Occipital lobe (tissue), 2 donors: ENCODE data around the gene RADIL. TPM values are rescaled to one million over a fixed set of nuclear protein-coding genes. Genes with fewer than 3 reads are reported as not detected.

ENCODE experiments used
- DNase-seq: peaks from one replicate; lab custom pipeline; 2025; lab: John Stamatoyannopoulos, UW
- total RNA-seq: library from RNA; depleted of rRNA; stranded (reverse); fragments of >200 nt; gene quantifications from one replicate; pipeline ENCODE4 v1.2.3, GENCODE V29; 2014

RADIL gene
- total RNA-seq, 1 donor from 2014 or later, result 2.3 TPM

- no peak for DNase-seq
Measured at GRCh38 chr7:4851459-4852422, 31.8 kb downstream of the RADIL start.

GRCh38 chr7:4850262-4850795 lies 33.2 kb downstream of the RADIL start:
- DNase-seq, result no peak

GRCh38 chr7:4849390-4849789 lies 34.1 kb downstream of the RADIL start:
- no peak for DNase-seq

- DNase-seq, result no peak
Measured at GRCh38 chr7:4845740-4846142, 37.8 kb downstream of the RADIL start.

GRCh38 chr7:4842319-4843064 lies 41.0 kb downstream of the RADIL start:
- no peak for DNase-seq

GRCh38 chr7:4841836-4842235 lies 41.7 kb downstream of the RADIL start:
- no peak for DNase-seq

GRCh38 chr7:4841007-4841784 lies 42.3 kb downstream of the RADIL start:
- DNase-seq, result no peak

- no peak for DNase-seq
Measured at GRCh38 chr7:4840079-4840501, 43.4 kb downstream of the RADIL start.

GRCh38 chr7:4838626-4839334 lies 44.7 kb downstream of the RADIL start:
- no peak for DNase-seq

- no peak for DNase-seq
Measured at GRCh38 chr7:4837803-4838625, 45.5 kb downstream of the RADIL start.

GRCh38 chr7:4837041-4837802 lies 46.3 kb downstream of the RADIL start:
- DNase-seq, result no peak

GRCh38 chr7:4836206-4836661 lies 47.3 kb downstream of the RADIL start:
- no peak for DNase-seq

GRCh38 chr7:4835398-4836205 lies 47.9 kb downstream of the RADIL start:
- no peak for DNase-seq

- DNase-seq, result no peak
Measured at GRCh38 chr7:4834601-4835397, 48.7 kb downstream of the RADIL start.

- no peak for DNase-seq
Measured at GRCh38 chr7:4833691-4834600, 49.6 kb downstream of the RADIL start.

GRCh38 chr7:4833176-4833575 lies 50.3 kb downstream of the RADIL start:
- DNase-seq, result no peak
